Osteoblast (primary cell): ENCODE measurements around the gene SYPL2. TPM values are rescaled to one million over a fixed set of nuclear protein-coding genes. Genes with fewer than 3 reads are reported as not detected.
A peak's percentile ranks its signal among the peaks of the same experiment; 100 is the strongest.

Experiments used
- DNase-seq: peaks from one replicate; pipeline ENCODE4 v3.0.0; 2011; ENCODE audit warnings: low spot score, mixed read lengths; ENCODE audit not compliant: insufficient read length; ENCODE audit errors: missing footprints
- H2AFZ ChIP-seq: 2 replicates; pipeline ENCODE4 v1.6.0; 2011; ENCODE audit warnings: mild to moderate bottlenecking, low read length
- H3K27ac ChIP-seq: 2 replicates; pipeline ENCODE4 v1.5.1; 2011; ENCODE audit warnings: mild to moderate bottlenecking, low read depth, low read length, moderate library complexity
- H3K27me3 ChIP-seq: 2 replicates; pipeline ENCODE4 v1.6.0; 2012; ENCODE audit warnings: mild to moderate bottlenecking, control low read depth, inconsistent platforms, low read length, moderate library complexity; ENCODE audit not compliant: insufficient read depth
- H3K36me3 ChIP-seq: 2 replicates; pipeline ENCODE4 v1.5.1; 2011; ENCODE audit warnings: mild to moderate bottlenecking, low read length, control low read depth, moderate library complexity; ENCODE audit not compliant: insufficient read depth
- H3K4me1 ChIP-seq: 2 replicates; pipeline ENCODE4 v1.5.1; 2011; ENCODE audit warnings: mild to moderate bottlenecking, low read length, control low read depth, moderate library complexity; ENCODE audit not compliant: insufficient read depth
- H3K4me2 ChIP-seq: 2 replicates; pipeline ENCODE4 v1.6.0; 2011; ENCODE audit warnings: mild to moderate bottlenecking, low read length; ENCODE audit not compliant: insufficient read depth
- H3K4me3 ChIP-seq: fragments of 200-600 bp; sonication (generic); 3 replicates; pipeline ENCODE4 v1.5.1; 2012; ENCODE audit warnings: mild to moderate bottlenecking, low read length, inconsistent platforms; ENCODE audit not compliant: insufficient read depth
- H3K79me2 ChIP-seq: 2 replicates; pipeline ENCODE4 v1.6.0; 2012; ENCODE audit warnings: mild to moderate bottlenecking, low read length, control low read depth, inconsistent platforms; ENCODE audit not compliant: insufficient read depth
- H3K9me3 ChIP-seq: 2 replicates; pipeline ENCODE4 v1.5.1; 2011; ENCODE audit warnings: low read depth, low read length, control low read depth
- H4K20me1 ChIP-seq: 2 replicates; pipeline ENCODE4 v1.6.0; 2012; ENCODE audit warnings: mild to moderate bottlenecking, low read length, control low read depth; ENCODE audit not compliant: insufficient read depth
- CTCF ChIP-seq: IDR thresholded peaks from 2 replicates; pipeline ENCODE4 v1.5.1; 2011; ENCODE audit warnings: mild to moderate bottlenecking, low read depth, low read length, moderate library complexity; ENCODE audit errors: extremely low read depth
- total RNA-seq: library from RNA; depleted of rRNA; stranded (reverse); fragments of >200 nt; gene quantifications from 2 replicates; pipeline ENCODE4 v1.2.3, GENCODE V29; 2012

SYPL2 gene
- total RNA-seq = 0.88 and 1.8 TPM in 2 replicates

GRCh38 chr1:109466452-109467300 is at the start of gene SYPL2:
Gene SYPL2, plus strand, starts transcription at chr1:109466546. Its CDS starts 298 bp downstream, at chr1:109466844.
- TF ChIP-seq CTCF = no peak
- Histone ChIP-seq H3K4me3 (peak within 1 kb of the TSS; percentile 69), H3K4me2 (peak within 1 kb of the TSS; percentile 81), H3K27me3 (peaks cover 93% of the 10 kb centered on the region), H3K4me1 (peaks cover 3% of the 10 kb centered on the region), H3K79me2 (no peaks in the 10 kb centered on the region), H3K36me3 (no peaks in the 10 kb centered on the region), H3K27ac (no peak within 1 kb of the TSS), H2AFZ (peak within 1 kb of the TSS; percentile 76), H4K20me1 (no peaks in the 10 kb centered on the region), H3K9me3 (no peaks in the 10 kb centered on the region)
- DNase-seq = peak; percentile 87

- Histone ChIP-seq H3K4me2 (peak overlapping the region; percentile 10), H3K79me2 (peaks cover 77% of the 10 kb centered on the region)
Measured at GRCh38 chr1:109423498-109423897, 42.8 kb upstream of the SYPL2 start.

GRCh38 chr1:109425391-109426280 is 40.7 kb upstream of the SYPL2 start:
- Histone ChIP-seq H4K20me1 (peaks cover 16% of the 10 kb centered on the region), H3K4me2 (peak overlapping the region; percentile 95), H3K27ac (peak overlapping the region; percentile 88), H3K36me3 (peaks cover 11% of the 10 kb centered on the region), H3K4me1 (peaks cover 25% of the 10 kb centered on the region), H2AFZ (peak overlapping the region; percentile 86), H3K9me3 (no peaks in the 10 kb centered on the region), H3K4me3 (peak overlapping the region; percentile 81), H3K79me2 (peaks cover 63% of the 10 kb centered on the region), H3K27me3 (no peaks in the 10 kb centered on the region)
- DNase-seq = peak; percentile 62
- TF ChIP-seq CTCF = no peak

More at GRCh38 chr1:109423498-109423897, 42.8 kb upstream of the SYPL2 start:
- no peak for TF ChIP-seq CTCF
- no peaks in the 10 kb centered on the region for H3K9me3 ChIP-seq
- H3K4me1 ChIP-seq = peaks cover 25% of the 10 kb centered on the region
- peaks cover 30% of the 10 kb centered on the region for H3K36me3 ChIP-seq
- H2AFZ ChIP-seq = no peak overlapping the region
- peaks cover 16% of the 10 kb centered on the region for H4K20me1 ChIP-seq
- H3K4me3 ChIP-seq = no peak overlapping the region
- DNase-seq = no peak
- peak overlapping the region; percentile 50 for H3K27ac ChIP-seq
- no peaks in the 10 kb centered on the region for H3K27me3 ChIP-seq
